HEK293 (cell line): ENCODE results near the gene AXL.

Experiments
- FEZF1 ChIP-seq: fragments of 450-650 bp; formaldehyde crosslinking; IDR thresholded peaks from 2 replicates; pipeline ENCODE4 v1.5.1; 2016; ENCODE audit warnings: missing biosample characterization, missing genetic modification characterization
- HOXD13 ChIP-seq: sonication (generic); formaldehyde crosslinking; IDR thresholded peaks from 2 replicates; pipeline ENCODE4 v1.8.0; 2022; ENCODE audit warnings: missing genetic modification reagents, borderline replicate concordance
- KLF16 ChIP-seq: fragments of 450-650 bp; formaldehyde crosslinking; IDR thresholded peaks from 2 replicates; pipeline ENCODE4 v1.5.1; 2017; ENCODE audit warnings: missing biosample characterization, missing genetic modification characterization
- MZF1 ChIP-seq: fragments of 450-650 bp; formaldehyde crosslinking; IDR thresholded peaks from 2 replicates; pipeline ENCODE4 v1.5.1; 2017; ENCODE audit warnings: missing biosample characterization, missing genetic modification characterization, borderline replicate concordance
- PRDM1 ChIP-seq: fragments of 450-650 bp; formaldehyde crosslinking; IDR thresholded peaks from 2 replicates; pipeline ENCODE4; 2016; ENCODE audit warnings: missing biosample characterization, missing genetic modification characterization
- SCRT1 ChIP-seq: fragments of 450-650 bp; formaldehyde crosslinking; IDR thresholded peaks from 2 replicates; pipeline ENCODE4 v1.5.1; 2016; ENCODE audit warnings: missing biosample characterization, missing genetic modification characterization, borderline replicate concordance
- ZBTB20 ChIP-seq: fragments of 450-650 bp; formaldehyde crosslinking; IDR thresholded peaks from 2 replicates; pipeline ENCODE4 v1.5.1; 2016; ENCODE audit warnings: missing biosample characterization, missing genetic modification characterization
- ZNF184 ChIP-seq: fragments of 450-650 bp; IDR thresholded peaks from 2 replicates; pipeline ENCODE4 v1.5.1; 2018; ENCODE audit warnings: missing biosample characterization, mild to moderate bottlenecking, missing genetic modification characterization
- ZNF24 ChIP-seq: fragments of 450-650 bp; formaldehyde crosslinking; IDR thresholded peaks from 2 replicates; pipeline ENCODE4 v1.5.1; 2016; ENCODE audit warnings: missing biosample characterization, missing genetic modification characterization
- ZNF391 ChIP-seq: fragments of 450-650 bp; formaldehyde crosslinking; IDR thresholded peaks from 2 replicates; pipeline ENCODE4 v1.5.1; 2016; ENCODE audit warnings: low read depth, missing biosample characterization, missing genetic modification characterization, borderline replicate concordance
- ZNF549 ChIP-seq: fragments of 450-650 bp; IDR thresholded peaks from 2 replicates; pipeline ENCODE4 v1.5.1; 2018; ENCODE audit warnings: missing biosample characterization, missing genetic modification characterization, mild to moderate bottlenecking, inconsistent platforms, moderate library complexity
- ZNF623 ChIP-seq: fragments of 450-650 bp; formaldehyde crosslinking; IDR thresholded peaks from 2 replicates; pipeline ENCODE4 v1.5.1; 2016; ENCODE audit warnings: missing biosample characterization, missing genetic modification characterization
- ZNF629 ChIP-seq: fragments of 450-650 bp; formaldehyde crosslinking; IDR thresholded peaks from 2 replicates; pipeline ENCODE4 v1.5.1; 2017; ENCODE audit warnings: missing biosample characterization, missing genetic modification characterization
- ZNF792 ChIP-seq: fragments of 450-650 bp; formaldehyde crosslinking; IDR thresholded peaks from 2 replicates; pipeline ENCODE4 v1.5.1; 2016; ENCODE audit warnings: missing biosample characterization, missing genetic modification characterization
- ZSCAN30 ChIP-seq: fragments of 450-650 bp; IDR thresholded peaks from 2 replicates; pipeline ENCODE4 v1.5.1; 2018; ENCODE audit warnings: missing biosample characterization, mild to moderate bottlenecking, missing genetic modification characterization, moderate library complexity
- TF ChIP-seq, protein P1 (sequence below): fragments of 450-650 bp; formaldehyde crosslinking; IDR thresholded peaks from 2 replicates; pipeline ENCODE4 v1.5.1; 2016; ENCODE audit warnings: missing biosample characterization, missing genetic modification characterization
- TF ChIP-seq, protein P2 (sequence below): fragments of 450-650 bp; formaldehyde crosslinking; IDR thresholded peaks from 2 replicates; pipeline ENCODE4 v1.5.1; 2016; ENCODE audit warnings: missing biosample characterization, missing genetic modification characterization
- TF ChIP-seq, protein P3 (sequence below): fragments of 450-650 bp; formaldehyde crosslinking; IDR thresholded peaks from 2 replicates; pipeline ENCODE4 v1.5.1; 2016; ENCODE audit warnings: missing biosample characterization, missing genetic modification characterization
- TF ChIP-seq, protein P4 (sequence below): fragments of 450-650 bp; formaldehyde crosslinking; IDR thresholded peaks from 2 replicates; pipeline ENCODE4 v1.5.1; 2016; ENCODE audit warnings: missing biosample characterization, missing genetic modification characterization
- TF ChIP-seq, protein P5 (sequence below): fragments of 450-650 bp; formaldehyde crosslinking; IDR thresholded peaks from 2 replicates; pipeline ENCODE4 v1.5.1; 2016; ENCODE audit warnings: missing biosample characterization, missing genetic modification characterization
- TF ChIP-seq, protein P6 (sequence below): fragments of 450-650 bp; formaldehyde crosslinking; IDR thresholded peaks from 2 replicates; pipeline ENCODE4 v1.5.1; 2016; ENCODE audit warnings: missing biosample characterization, missing genetic modification characterization
- TF ChIP-seq, protein P7 (sequence below): fragments of 450-650 bp; formaldehyde crosslinking; IDR thresholded peaks from 2 replicates; pipeline ENCODE4 v1.5.1; 2016; ENCODE audit warnings: missing biosample characterization, missing genetic modification characterization

The AXL gene

DNA sequence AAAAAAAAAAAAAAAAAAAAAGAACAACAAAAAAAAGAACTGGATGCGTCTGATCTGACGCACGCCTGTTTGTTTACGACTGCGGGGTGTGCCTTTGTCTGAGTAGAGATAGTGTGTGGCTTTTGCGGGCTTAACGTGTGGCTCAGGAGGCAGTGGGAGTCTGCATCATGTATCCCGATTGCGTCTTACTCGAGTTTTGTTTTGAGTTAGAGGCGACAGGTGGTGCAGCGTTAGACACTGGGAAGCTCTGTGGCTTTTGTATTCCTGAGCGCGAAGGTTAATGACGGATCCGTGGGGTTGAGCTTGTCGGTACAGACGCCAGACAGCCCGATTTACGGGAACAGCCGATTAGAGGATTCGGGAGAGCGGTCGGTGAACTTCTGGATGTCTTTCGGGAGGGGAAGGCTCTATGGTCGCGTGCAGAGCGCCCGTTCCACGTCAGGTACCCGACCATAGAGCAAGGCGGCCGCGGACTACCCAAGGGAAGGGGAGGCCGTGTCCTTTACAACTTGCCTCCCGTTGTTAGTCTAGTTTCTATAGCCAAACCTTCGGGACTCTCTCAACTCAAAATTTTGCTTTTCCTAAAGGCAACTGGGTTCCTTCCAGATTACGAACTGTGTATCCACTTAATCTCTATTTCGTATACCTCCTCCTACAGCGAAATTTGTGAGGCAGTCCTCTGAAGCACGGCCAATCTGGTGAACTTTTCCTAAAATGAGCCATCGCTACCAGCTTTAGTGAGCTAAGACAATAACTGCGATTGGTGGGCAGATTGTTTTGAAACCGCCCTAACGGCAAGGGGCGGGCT is 44.2 kb downstream of the AXL start (continued):
- TF ChIP-seq ZNF24 (tag by site-specific recombination) (0 out of 2 replicates have a peak, but pooled peaks have one; percentile 22), ZSCAN30 (tag by site-specific recombination) (peak; percentile 17; the same call in 1 of the 2 replicates), ZNF792 (tag by site-specific recombination) (0 out of 2 replicates have a peak, but pooled peaks have one; percentile 20), MZF1 (peak; percentile 74; the same call in 1 of the 2 replicates), ZNF629 (tag by site-specific recombination) (no peak), SCRT1 (tag by site-specific recombination) (peak; percentile 91), PRDM1 (tag by site-specific recombination) (peak; percentile 32), KLF16 (tag by site-specific recombination) (peak; percentile 62; the same call in 1 of the 2 replicates), ZBTB20 (tag by site-specific recombination) (peak; percentile 61), FEZF1 (tag by site-specific recombination) (peak; percentile 74), ZNF623 (tag by site-specific recombination) (no peak; the same call in 1 of the 2 replicates), ZNF184 (no peak), ZNF549 (tag by site-specific recombination) (no peak), ZNF391 (tag by site-specific recombination) (peak; percentile 68; the same call in 1 of the 2 replicates), HOXD13 (CRISPR knock-in tag) (no peak)
- TF ChIP-seq, protein P1, sequence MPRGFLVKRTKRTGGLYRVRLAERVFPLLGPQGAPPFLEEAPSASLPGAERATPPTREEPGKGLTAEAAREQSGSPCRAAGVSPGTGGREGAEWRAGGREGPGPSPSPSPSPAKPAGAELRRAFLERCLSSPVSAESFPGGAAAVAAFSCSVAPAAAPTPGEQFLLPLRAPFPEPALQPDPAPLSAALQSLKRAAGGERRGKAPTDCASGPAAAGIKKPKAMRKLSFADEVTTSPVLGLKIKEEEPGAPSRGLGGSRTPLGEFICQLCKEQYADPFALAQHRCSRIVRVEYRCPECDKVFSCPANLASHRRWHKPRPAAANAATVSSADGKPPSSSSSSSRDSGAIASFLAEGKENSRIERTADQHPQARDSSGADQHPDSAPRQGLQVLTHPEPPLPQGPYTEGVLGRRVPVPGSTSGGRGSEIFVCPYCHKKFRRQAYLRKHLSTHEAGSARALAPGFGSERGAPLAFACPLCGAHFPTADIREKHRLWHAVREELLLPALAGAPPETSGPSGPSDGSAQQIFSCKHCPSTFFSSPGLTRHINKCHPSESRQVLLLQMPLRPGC, result 0 out of 2 replicates have a peak, but pooled peaks have one; percentile 7
- TF ChIP-seq, protein P2, sequence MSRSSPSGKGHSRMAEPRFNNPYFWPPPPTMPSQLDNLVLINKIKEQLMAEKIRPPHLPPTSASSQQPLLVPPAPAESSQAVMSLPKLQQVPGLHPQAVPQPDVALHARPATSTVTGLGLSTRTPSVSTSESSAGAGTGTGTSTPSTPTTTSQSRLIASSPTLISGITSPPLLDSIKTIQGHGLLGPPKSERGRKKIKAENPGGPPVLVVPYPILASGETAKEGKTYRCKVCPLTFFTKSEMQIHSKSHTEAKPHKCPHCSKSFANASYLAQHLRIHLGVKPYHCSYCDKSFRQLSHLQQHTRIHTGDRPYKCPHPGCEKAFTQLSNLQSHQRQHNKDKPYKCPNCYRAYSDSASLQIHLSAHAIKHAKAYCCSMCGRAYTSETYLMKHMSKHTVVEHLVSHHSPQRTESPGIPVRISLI (tag by site-specific recombination), result peak; percentile 100
- TF ChIP-seq, protein P3, sequence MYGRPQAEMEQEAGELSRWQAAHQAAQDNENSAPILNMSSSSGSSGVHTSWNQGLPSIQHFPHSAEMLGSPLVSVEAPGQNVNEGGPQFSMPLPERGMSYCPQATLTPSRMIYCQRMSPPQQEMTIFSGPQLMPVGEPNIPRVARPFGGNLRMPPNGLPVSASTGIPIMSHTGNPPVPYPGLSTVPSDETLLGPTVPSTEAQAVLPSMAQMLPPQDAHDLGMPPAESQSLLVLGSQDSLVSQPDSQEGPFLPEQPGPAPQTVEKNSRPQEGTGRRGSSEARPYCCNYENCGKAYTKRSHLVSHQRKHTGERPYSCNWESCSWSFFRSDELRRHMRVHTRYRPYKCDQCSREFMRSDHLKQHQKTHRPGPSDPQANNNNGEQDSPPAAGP (tag by site-specific recombination), result peak; percentile 55; the same call in 1 of the 2 replicates
- TF ChIP-seq, protein P4, sequence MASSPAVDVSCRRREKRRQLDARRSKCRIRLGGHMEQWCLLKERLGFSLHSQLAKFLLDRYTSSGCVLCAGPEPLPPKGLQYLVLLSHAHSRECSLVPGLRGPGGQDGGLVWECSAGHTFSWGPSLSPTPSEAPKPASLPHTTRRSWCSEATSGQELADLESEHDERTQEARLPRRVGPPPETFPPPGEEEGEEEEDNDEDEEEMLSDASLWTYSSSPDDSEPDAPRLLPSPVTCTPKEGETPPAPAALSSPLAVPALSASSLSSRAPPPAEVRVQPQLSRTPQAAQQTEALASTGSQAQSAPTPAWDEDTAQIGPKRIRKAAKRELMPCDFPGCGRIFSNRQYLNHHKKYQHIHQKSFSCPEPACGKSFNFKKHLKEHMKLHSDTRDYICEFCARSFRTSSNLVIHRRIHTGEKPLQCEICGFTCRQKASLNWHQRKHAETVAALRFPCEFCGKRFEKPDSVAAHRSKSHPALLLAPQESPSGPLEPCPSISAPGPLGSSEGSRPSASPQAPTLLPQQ (tag by site-specific recombination), result peak; percentile 15; the same call in 1 of the 2 replicates
- TF ChIP-seq, protein P5, sequence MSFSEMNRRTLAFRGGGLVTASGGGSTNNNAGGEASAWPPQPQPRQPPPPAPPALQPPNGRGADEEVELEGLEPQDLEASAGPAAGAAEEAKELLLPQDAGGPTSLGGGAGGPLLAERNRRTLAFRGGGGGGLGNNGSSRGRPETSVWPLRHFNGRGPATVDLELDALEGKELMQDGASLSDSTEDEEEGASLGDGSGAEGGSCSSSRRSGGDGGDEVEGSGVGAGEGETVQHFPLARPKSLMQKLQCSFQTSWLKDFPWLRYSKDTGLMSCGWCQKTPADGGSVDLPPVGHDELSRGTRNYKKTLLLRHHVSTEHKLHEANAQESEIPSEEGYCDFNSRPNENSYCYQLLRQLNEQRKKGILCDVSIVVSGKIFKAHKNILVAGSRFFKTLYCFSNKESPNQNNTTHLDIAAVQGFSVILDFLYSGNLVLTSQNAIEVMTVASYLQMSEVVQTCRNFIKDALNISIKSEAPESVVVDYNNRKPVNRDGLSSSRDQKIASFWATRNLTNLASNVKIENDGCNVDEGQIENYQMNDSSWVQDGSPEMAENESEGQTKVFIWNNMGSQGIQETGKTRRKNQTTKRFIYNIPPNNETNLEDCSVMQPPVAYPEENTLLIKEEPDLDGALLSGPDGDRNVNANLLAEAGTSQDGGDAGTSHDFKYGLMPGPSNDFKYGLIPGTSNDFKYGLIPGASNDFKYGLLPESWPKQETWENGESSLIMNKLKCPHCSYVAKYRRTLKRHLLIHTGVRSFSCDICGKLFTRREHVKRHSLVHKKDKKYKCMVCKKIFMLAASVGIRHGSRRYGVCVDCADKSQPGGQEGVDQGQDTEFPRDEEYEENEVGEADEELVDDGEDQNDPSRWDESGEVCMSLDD (tag by site-specific recombination), result peak; percentile 58; the same call in 1 of the 2 replicates
- TF ChIP-seq, protein P6, sequence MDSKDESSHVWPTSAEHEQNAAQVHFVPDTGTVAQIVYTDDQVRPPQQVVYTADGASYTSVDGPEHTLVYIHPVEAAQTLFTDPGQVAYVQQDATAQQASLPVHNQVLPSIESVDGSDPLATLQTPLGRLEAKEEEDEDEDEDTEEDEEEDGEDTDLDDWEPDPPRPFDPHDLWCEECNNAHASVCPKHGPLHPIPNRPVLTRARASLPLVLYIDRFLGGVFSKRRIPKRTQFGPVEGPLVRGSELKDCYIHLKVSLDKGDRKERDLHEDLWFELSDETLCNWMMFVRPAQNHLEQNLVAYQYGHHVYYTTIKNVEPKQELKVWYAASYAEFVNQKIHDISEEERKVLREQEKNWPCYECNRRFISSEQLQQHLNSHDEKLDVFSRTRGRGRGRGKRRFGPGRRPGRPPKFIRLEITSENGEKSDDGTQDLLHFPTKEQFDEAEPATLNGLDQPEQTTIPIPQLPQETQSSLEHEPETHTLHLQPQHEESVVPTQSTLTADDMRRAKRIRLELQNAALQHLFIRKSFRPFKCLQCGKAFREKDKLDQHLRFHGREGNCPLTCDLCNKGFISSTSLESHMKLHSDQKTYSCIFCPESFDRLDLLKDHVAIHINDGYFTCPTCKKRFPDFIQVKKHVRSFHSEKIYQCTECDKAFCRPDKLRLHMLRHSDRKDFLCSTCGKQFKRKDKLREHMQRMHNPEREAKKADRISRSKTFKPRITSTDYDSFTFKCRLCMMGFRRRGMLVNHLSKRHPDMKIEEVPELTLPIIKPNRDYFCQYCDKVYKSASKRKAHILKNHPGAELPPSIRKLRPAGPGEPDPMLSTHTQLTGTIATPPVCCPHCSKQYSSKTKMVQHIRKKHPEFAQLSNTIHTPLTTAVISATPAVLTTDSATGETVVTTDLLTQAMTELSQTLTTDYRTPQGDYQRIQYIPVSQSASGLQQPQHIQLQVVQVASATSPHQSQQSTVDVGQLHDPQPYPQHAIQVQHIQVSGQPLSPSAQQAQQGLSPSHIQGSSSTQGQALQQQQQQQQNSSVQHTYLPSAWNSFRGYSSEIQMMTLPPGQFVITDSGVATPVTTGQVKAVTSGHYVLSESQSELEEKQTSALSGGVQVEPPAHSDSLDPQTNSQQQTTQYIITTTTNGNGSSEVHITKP, result peak; percentile 100
- TF ChIP-seq, protein P7, sequence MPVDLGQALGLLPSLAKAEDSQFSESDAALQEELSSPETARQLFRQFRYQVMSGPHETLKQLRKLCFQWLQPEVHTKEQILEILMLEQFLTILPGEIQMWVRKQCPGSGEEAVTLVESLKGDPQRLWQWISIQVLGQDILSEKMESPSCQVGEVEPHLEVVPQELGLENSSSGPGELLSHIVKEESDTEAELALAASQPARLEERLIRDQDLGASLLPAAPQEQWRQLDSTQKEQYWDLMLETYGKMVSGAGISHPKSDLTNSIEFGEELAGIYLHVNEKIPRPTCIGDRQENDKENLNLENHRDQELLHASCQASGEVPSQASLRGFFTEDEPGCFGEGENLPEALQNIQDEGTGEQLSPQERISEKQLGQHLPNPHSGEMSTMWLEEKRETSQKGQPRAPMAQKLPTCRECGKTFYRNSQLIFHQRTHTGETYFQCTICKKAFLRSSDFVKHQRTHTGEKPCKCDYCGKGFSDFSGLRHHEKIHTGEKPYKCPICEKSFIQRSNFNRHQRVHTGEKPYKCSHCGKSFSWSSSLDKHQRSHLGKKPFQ (tag by site-specific recombination), result no peak
- TF ChIP-seq, all 188 proteins: peak for 47
